ENCODE results near the gene CEP95.
"Not testable (repeated sequence)": the region's sequence is repeated elsewhere in the genome, so short reads cannot be mapped to it uniquely, and the experiment has no call there.

CEP95 gene, protein sequence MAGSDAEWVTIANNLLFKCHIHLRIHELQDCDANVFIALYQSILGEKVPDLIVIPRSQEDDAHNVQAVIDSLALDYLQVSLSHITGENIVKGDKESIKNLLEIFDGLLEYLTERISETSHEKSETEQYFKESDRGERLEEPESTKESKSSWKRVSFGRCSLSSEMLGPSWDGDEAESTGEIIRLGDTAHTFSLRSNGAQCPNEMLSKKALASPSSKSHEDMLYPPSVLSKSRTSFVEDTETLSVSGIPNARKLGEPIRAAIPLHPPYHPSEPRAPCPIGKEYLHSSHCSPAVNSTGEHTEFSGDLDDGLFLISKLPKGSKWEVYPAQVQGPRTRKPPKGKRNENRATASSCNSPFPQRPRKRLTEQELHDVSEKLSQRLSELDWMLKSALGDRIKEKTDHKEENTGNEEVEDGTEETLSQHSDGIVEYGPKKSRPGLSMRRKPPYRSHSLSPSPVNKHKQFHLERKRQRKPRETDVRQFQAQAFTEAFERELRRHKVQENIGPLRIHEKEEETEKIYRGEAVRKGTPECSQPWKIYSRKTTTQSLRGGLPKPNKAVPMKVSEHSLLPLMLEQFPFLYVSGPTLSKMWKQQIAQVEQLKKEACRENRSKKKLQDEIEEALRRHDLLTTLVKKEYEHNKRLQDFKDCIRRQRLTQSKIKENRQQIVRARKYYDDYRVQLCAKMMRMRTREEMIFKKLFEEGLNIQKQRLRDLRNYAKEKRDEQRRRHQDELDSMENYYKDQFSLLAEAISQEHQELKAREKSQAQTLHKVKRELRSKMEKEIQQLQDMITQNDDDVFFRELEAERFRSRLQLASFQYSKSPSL

DNA sequence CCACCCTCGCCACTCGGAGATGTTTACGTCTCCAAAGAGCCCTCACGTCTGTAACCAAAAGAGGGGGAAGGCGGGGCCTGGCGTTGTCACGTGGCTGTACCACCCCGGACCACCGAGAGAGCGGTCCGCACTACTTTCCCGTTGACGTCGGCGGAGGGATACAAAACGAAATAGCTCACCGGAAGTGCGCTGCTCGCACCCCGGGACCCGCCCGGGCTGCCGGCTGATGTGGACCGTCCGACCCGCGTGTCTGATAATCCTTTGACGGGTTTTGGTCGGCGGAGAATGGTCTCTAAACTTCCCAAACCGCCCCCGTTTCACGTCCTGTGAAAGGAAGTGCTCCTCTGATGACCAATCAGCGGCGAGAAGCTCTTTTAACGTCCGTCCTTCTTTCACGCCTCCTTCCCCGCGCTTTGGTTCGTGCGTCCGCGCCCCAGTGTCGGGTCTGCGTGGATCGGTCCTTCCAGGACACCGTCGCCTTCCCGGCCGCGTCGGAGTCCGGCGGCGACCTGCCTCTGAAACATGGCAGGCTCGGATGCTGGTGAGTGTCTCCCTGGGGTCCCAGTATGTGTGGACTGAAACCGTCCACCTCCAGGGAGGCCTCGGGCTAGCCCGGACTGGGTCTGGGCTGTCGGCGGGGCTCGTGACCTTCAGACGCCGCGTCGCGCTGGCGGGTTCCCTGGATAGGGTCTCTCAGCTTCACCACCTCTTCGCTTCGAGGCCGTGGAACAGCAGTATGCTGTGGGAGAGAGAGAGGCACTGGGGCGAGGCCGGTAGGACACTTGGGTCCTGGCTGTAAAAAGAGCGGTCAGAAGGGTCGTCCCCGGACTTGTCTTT is at the start of gene CEP95:
TSS of gene CEP95 (plus strand) at position 402 of the 837 bp plus-strand sequence. CDS start at position 523, 121 bp downstream.
- DNase-seq: no peak

DNA sequence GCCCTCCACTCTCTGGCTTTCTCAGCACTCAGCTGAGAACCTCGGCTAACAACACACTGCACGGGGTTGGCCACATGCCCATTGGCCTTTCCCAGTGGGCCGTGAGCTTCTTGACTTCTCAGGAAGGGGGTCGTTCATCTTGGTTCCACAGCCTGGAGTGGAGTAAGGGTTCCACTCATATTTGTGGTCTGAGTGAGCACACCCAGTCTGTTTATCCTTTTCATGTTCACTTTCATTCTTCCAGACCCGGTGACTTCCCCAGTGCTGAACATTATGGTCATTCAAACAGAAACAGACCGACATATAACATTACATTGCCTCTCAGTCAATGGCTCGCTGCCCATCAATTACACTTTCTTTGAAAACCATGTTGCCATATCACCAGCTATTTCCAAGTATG is 49.6 kb upstream of the CEP95 start:
- no peak for DNase-seq

DNA sequence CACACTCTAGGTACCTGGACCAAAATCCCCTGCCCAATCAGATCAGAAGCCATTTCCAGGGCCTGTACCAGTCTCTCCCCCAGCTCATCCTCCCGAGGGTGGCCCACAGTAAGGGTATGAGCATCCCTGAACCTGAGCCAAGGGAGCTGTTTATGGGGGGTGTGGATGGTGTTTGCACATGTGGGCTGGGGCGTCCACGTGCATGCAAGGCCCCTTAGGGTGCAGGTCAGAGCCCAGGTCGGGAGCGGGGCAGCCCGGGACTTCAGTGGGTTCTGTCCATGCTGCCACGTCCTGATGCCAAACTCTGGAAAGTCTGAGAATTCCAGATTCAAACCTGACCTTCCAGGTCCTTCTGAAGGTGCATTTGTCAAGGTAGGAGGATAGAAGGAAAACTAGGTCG is 48.0 kb upstream of the CEP95 start:
- DNase-seq: no peak

DNA sequence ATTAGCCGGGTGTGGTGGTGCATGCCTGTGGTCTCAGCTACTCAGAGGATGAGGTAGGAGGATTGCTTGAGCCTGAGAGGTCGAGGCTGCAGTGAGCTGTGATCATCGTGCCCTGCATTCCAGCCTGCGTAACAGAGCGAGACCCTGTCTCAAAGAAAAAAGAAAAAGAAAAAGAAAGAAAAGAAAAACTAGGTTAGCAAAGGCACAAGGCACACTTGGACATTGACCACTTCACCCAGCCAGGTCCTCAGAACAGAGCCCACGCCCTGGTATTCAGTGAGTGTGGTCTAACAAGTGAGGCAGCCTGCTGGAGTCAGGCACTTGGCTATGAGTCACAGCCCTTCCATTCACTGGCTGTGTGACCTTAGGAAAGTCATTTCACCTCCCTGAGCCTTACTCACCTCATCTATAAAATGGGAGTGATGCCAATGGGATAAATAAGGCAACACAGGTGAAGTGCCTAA is 47.5 kb upstream of the CEP95 start:
- DNase-seq: no peak

DNA sequence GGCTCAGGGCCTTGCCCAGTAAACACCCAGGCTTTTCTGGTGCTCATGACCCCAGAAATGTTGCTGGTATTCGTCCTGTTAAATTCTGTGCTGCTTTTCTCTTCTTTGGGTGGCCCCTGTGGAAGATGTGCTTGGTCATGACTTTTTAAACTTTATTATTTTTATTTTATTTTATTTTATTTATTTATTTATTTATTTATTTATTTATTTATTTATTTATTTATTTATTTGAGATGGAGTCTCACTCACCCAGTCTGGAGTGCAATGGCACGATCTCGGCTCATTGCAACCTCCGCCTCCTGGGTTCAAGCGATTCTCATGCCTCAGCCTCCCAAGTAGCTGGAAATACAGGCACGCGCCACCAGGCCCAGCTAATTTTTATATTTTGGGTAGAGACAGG is 47.0 kb upstream of the CEP95 start:
- not testable (repeated sequence) for DNase-seq

DNA sequence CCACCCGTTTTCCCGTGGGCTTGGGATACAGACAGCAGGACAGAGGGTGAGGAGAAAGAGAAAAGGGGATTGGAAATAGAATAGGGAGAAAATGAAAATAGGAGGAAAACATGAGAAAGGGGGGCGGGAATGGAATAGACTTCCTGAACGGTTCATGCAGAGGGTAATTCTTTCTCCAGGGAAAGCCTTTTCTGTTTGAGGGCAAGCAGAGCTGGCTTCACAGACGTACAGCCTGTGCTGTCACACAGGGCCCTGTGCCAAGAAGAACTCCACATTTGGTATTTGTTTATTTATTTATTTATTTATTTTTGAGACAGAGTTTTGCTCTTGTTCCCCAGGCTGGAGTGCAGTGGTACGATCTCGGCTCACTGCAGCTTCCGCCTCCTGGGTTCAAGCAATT is 45.8 kb upstream of the CEP95 start:
- DNase-seq: no peak

DNA sequence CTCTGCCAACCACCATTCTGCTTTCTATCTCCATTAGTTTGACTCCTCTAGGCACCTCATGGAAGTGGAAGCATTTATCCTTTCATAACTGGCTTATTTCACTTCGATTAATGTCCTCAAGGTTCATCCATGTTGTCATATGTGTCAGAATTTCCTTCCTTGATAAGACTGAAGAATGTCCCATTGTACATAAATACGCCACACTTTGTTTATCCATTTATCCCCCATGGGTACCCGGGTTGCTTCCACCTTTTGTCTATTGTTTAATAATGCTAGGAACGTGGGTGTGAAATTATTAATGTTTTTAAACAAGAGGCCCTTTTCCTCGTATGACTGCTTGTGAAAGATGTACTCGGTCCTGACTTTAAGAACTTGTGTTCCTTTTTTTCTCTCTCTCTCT is 45.0 kb upstream of the CEP95 start:
- no peak for DNase-seq

DNA sequence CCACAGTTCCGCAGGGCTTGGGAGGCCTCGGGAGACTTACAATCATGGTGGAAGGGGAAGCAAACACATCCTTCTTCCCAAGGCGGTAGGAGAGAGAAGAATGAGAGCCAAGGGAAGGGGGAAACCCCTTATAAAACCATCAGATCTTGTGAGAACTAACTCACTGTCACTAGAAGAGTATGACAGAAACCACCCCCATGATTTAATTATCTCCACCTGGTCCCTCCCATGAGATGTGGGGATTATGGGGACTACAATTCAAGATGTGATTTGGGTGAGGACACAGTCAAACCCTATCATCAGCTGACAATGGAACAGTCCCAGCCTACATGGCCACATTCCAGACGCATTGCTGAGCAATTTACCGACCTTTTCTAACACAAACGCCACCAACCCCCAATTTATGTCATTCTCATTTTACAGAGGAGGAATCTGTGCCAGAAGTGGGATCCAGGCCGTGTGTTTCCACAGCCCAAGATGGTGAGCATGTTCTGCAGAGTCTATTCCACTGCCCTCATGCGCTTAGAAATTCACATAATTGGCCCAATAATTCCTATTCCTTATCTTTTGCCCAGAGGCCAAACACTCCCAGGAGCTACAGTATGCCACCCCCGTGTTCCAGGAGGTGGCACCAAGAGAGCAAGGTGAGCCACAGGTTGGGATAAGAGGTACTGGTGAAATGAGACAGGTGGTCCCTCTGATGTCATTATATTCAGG is 40.6 kb upstream of the CEP95 start:
- DNase-seq: no peak

DNA sequence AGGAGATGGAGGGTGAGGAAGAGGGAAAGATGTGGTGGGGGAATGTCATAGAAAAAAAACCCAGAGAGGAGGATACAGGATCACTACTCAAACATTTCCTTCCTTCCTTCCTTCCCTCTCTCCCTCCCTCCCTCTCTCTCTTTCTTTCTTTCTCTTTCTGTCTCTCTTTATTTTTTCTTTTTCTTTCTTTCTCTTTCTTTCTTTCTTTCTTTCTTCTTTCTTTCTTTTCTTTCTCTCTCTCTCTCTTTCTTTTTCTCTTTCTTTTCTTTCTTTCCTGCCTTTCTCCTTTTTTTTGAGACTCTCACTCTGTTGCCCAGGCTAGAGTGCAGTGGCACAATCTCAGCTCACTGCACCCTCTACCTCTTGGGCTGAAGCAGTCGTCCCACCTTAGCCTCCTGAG is 39.9 kb upstream of the CEP95 start:
- DNase-seq: not testable (repeated sequence)

DNA sequence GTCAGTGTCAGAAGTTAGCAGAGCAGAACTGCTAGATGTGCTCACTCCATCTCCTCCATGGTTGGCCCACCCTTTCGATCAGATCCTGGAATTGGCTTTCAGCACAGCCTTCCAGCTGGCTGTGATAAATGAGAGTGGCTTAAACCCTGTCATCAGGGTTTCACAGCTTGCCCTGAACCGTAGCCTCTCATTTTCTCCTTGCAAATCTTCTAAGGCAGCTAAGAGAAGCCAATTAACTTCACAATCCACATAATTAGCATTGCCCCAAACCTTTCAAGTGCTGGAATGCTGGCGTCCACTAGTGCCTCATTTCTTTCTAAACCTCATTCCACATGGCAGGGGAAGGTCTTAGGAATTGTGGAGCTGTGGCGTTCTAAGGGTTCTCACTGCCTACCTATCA is 36.2 kb upstream of the CEP95 start:
- no peak for DNase-seq

DNA sequence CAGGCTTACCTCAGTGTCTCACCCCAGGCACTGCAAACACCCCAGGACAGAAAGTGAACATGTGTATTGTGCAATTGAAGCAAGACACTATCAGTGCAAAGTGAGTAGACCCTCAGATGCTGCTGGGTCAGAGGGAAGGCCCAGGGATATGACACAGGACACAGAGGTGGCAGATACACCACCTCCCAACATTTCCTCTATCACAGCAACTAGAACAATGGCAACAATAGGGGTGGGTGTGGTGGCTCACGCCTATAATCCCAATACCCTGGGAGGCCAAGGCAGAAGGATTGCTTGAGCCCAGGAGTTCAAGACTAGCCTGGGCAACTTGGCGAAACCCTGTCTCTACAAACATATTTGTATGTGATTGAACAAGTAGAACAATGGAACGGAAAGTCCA is 35.3 kb upstream of the CEP95 start:
- no peak for DNase-seq

DNA sequence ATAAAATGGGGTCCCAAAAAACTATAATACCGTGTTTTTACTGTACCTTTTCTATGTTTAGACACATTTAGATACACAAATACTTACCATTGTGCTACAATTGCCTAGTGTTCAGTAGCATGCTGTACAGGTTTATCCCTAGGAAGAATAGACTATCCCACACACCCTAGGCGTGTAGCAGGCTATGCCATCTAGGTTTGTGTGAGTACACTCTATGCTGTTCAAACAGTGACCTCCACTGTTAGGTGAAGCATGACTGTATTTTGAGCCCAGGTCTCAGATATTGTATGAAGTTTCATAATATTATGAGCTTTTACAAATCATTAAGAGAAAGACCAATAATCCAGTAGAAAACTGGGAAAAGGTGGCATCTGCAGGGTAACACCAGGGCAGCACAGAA is 34.2 kb upstream of the CEP95 start:
- DNase-seq: no peak

DNA sequence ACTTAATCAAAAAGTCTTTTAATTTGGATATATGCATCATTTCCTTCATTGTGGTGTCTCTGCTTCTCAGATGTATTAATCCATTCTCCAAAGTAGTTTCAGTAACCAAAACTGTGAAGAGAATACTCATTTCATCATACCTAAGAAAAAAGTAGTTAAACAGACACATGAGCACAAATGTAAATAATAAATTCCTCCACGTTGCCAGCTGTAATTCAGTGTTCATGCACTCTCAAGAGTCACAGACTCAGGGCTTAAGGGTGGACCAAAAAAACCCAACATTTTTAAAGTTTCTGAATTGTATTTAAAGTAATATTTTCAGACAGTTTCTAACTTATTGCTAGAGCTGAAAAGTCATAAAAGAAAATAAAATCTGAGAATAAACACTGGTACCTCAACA is 28.9 kb upstream of the CEP95 start:
- DNase-seq: no peak

DNA sequence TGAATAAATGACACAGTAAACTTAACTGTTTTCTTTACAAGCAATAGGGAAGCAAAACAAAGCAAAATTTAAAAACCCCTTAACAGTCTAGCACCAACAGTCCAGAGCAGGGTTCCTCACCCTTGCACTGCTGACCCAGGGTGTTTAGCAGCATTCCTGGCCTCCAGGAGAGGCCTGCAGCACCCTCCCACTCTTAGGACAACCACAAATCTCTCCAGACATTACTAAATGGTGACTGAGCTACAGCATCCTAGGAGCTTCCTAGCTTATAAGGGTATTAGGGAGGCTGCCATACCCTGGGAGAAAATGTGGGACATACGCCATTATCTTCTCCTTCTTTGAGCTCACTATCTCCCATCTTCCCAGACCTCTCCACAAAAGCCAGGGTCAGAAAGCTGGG is 25.8 kb upstream of the CEP95 start:
- no peak for DNase-seq

DNA sequence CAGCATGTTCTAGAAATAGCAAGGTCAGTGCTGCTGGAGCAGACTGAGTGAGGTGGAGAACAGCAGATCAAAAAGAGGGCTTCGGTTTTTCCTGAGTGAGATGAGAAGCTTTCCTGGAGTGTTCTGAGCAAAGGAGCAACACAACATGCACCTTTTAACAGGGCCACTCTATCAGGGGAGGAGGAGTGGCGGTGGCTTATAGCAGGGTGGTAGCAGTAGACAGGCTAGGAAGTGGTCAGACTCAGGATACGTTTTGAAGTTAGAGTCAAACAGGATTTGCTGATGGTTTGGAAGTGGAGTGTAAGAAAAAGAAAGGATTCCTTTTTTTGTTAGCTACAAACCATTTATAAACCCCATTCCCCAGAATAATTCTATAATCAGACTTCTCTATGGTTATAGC is 22.4 kb upstream of the CEP95 start:
- DNase-seq: no peak

DNA sequence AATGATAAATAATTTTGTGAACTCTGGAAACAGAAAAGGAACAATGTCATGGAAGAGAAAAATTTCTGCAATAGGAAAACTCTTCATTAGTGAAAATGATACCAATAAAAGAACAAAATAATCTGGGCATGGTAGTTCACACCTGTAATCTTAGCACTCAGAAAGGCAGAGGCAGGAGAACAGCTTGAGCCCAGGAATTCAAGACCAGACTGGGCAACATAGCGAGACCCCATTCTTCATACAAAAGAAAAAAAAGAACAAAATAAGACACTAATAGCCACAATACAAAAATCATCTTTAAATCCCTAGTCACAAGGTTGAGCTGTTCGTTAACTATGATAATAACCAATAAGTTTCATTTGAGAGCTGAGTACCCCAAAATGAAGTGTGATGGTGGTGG is 18.5 kb upstream of the CEP95 start:
- DNase-seq: no peak

DNA sequence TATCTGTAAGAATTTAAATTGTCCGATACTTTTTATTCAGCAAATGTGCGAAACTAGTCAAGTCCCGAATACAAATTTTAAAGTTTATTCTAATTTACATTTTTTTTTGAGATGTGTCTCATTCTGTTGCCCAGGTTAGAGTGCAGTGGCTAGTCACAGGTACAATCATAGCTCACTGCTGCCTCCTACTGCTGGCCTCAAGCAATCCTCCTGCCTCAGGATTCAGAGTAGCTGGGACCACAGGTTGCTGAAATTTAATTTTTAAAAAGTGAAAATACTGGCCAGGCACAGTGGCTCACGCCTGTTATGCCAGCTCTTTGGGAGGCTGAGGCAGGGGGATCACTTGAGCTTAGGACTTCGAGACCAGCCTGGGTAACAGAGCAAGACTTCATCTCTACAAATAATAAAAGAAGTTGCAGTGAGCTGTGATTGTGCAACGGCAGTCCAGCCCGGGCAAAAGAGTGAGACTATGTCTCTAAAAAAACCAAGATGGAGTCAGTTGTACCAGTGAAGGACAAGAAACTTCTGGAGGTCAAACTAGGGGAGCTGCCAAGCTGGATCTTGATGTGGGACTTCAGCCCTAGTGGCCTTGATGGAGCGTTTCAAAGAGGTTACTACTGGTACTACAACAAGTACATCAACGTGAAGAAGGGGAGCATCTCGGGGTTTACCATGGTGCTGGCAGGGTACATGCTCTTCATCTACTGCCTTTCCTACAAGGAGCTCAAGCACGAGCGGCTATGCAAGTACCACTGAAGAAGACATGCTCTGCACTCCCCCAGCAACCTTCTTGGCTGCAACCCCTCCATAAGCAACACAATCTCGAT is 15.5 kb upstream of the CEP95 start:
- peak; percentile 70 for DNase-seq

DNA sequence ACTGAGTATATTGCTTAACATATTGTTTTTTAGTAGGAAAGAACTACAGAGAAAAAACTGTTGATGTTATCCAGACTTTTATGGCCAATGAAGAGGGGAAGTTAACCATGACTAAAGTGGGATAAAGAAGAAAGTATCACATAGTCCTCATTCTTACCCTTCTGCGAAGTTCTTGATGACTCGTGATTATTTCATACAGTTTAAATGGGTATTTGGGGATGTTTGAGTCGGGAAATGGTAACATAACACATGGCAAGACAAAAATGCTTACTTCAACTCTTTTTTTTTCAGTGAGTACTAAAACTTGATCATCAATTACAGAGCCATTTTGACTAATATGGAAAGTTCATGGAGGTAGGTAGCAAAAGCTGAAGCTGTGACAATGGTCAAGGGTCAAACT is 14.8 kb upstream of the CEP95 start:
- DNase-seq: no peak

DNA sequence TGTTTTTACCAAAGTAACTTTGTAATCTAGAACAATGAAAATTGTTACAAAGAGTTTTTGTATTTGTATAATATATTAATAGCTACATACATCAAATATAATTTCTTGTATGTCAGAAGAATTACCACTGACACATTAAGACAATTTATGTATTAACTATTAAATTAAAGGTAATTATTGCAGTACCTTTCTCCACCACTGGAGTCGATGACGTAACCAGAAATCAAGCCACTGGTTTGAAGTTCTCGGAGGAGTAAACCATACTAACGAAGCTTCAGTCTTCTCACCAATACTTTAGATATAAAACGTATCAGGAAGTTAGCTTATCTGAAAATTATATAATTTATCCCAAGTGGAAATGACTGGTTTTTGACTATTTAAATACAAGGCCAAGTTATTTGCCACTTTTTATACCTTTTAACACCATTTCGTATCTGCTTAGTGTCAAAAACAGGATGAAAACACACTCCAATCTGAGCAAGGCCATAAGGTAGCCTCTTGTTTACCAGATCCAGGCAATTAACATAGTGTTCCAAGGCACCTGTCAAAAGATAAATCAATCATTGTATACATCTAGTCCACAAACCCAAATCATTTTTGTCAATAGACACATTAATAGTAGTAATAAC is 14.2 kb upstream of the CEP95 start:
- peak; percentile 78 for DNase-seq

DNA sequence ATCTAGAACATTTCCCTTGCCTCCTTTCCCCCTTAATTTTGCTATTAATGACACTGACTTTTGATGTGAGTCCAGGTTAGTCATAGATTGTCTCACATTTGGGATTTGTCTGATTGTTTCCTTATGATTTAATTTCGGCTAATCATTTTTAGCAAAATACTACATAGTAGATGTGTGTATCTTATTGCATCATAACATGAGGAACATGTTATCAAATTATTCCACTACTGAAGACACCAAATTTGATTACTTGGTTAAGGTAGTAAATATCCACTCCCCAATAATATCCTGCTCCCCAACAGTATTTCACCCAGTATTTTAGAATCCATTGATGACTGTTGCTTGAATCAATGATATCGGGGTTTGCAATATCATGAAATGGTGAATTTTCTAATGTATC is 12.7 kb upstream of the CEP95 start:
- DNase-seq: no peak

DNA sequence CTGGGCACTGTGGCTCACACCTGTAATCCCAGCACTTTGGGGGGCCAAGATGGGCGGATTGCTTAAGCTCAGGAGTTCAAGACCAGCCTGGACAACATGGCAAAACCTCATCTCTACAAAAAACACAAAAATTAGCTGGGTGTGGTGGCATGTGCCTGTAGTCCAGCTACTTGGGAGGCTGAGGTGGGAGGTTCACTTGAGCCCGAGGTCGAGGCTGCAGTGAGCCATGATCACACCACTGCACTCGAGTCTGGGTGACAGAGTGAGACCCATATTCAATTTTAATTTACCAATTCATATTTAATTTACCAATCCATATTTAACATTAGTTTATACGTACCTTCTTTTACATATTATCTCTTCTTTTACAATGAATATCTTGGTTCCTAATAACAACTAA is 11.5 kb upstream of the CEP95 start:
- not testable (repeated sequence) for DNase-seq
